A673 (cell line): Measurements from ENCODE around the gene BRAF. TPM values are rescaled to one million over a fixed set of nuclear protein-coding genes. Genes with fewer than 3 reads are reported as not detected.
"Not testable (repeated sequence)": the region's sequence is repeated elsewhere in the genome, so short reads cannot be mapped to it uniquely, and the experiment has no call there.

Source experiments
- BruUV-seq: library from RNA; stranded (reverse); fragments of 400-500 nt; replicated peaks from 2 replicates; lab custom pipeline; 2021; lab: Mats Ljungman, UMichigan
- CTCF ChIA-PET: fragments of 300-600 bp; sonication (Branson Sonifier 250); formaldehyde crosslinking; loops from one replicate; lab custom pipeline; 2022; ENCODE audit warnings: antibody characterized with exemption; lab: Charles Lee
- POLR2A ChIA-PET: fragments of 300-600 bp; sonication (Branson Sonifier 250); formaldehyde crosslinking; loops from one replicate; lab custom pipeline; 2022; ENCODE audit warnings: antibody characterized with exemption; ENCODE audit not compliant: low non-redundant PET; lab: Charles Lee
- DNase-seq: peaks from one replicate; pipeline ENCODE4 v3.0.0-alpha.2; 2015; ENCODE audit warnings: low spot score
- H3K27ac ChIP-seq: fragments of 200-600 bp; sonication (generic); 2 replicates; pipeline ENCODE4 v1.5.1; 2016; ENCODE audit warnings: mixed run types, low read depth, mild to moderate bottlenecking, mixed read lengths, antibody characterized with exemption, low read length; ENCODE audit not compliant: poor library complexity, severe bottlenecking
- H3K27me3 ChIP-seq: fragments of 200-600 bp; sonication (generic); replicated peaks from 2 replicates; pipeline ENCODE4 v1.6.1; 2017; ENCODE audit warnings: mixed run types, low read depth, mild to moderate bottlenecking, mixed read lengths, antibody characterized with exemption, low read length; ENCODE audit not compliant: insufficient read depth, poor library complexity
- H3K36me3 ChIP-seq: fragments of 200-600 bp; sonication (generic); 2 replicates; pipeline ENCODE4 v1.6.1; 2016; ENCODE audit warnings: mixed run types, mild to moderate bottlenecking, mixed read lengths, antibody characterized with exemption, low read length; ENCODE audit not compliant: insufficient read depth, poor library complexity, severe bottlenecking
- H3K4me1 ChIP-seq: fragments of 200-600 bp; sonication (generic); 2 replicates; pipeline ENCODE4 v1.6.1; 2017; ENCODE audit warnings: mixed run types, mild to moderate bottlenecking, mixed read lengths, antibody characterized with exemption, low read length; ENCODE audit not compliant: insufficient read depth, poor library complexity, severe bottlenecking
- H3K4me3 ChIP-seq: fragments of 200-600 bp; sonication (generic); 2 replicates; pipeline ENCODE4 v1.5.1; 2016; ENCODE audit warnings: low read depth, mixed run types, mild to moderate bottlenecking, mixed read lengths, low read length; ENCODE audit not compliant: poor library complexity, severe bottlenecking
- H3K9me3 ChIP-seq: fragments of 200-600 bp; sonication (generic); 2 replicates; pipeline ENCODE4 v1.6.1; 2016; ENCODE audit warnings: mixed run types, low read depth, mild to moderate bottlenecking, mixed read lengths, antibody characterized with exemption, low read length; ENCODE audit not compliant: poor library complexity, severe bottlenecking
- EZH2 ChIP-seq: fragments of 200-600 bp; sonication (generic); IDR thresholded peaks from 2 replicates; pipeline ENCODE4 v1.6.1; 2017; ENCODE audit warnings: borderline replicate concordance, low read depth, mild to moderate bottlenecking, mixed read lengths, antibody characterized with exemption, low read length; ENCODE audit not compliant: poor library complexity, severe bottlenecking
- intact Hi-C: fragments of 100-400 bp; cut with micrococcal nuclease; formaldehyde crosslinking; loops from one replicate; pipeline ENCODE4 v1.10.0; 2022; ENCODE audit not compliant: unreplicated experiment
- total RNA-seq: library from RNA; stranded (reverse); gene quantifications from 2 replicates; pipeline ENCODE4 v1.2.3, GENCODE V29; 2021
- TF ChIP-seq, protein P1 (sequence below): fragments of 300-800, 200-600 bp; sonication (generic); conservative IDR thresholded peaks from 2 replicates; pipeline ENCODE4 v1.5.1; 2017; ENCODE audit warnings: low read depth, mild to moderate bottlenecking, antibody characterized with exemption, low read length, moderate library complexity, mixed read lengths

Gene BRAF
- total RNA-seq, 1 experiment from 2014 or later = 31.8 TPM

DNA sequence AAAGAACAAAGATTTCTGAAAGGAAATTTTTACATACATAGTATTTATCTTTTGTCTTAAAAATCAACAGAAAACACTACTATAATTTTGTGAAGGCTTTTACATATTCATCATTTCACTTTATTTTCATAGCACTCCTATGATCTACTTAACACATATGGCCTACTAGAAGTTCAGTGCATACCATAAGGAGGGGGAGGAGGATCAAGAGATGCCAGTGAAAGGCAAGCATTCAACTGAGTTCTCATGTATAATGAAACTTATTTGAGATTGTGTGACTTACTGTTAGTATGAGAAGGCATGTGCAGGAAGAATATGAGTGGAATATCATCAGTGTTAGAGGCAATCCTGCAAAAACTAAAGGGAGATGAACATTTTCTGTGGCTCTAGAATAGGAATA, 10.6 kb downstream of the BRAF start:
- TF ChIP-seq, protein P1, sequence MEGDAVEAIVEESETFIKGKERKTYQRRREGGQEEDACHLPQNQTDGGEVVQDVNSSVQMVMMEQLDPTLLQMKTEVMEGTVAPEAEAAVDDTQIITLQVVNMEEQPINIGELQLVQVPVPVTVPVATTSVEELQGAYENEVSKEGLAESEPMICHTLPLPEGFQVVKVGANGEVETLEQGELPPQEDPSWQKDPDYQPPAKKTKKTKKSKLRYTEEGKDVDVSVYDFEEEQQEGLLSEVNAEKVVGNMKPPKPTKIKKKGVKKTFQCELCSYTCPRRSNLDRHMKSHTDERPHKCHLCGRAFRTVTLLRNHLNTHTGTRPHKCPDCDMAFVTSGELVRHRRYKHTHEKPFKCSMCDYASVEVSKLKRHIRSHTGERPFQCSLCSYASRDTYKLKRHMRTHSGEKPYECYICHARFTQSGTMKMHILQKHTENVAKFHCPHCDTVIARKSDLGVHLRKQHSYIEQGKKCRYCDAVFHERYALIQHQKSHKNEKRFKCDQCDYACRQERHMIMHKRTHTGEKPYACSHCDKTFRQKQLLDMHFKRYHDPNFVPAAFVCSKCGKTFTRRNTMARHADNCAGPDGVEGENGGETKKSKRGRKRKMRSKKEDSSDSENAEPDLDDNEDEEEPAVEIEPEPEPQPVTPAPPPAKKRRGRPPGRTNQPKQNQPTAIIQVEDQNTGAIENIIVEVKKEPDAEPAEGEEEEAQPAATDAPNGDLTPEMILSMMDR = no peak
- no peak for TF ChIP-seq EZH2
- Histone ChIP-seq H3K9me3 (no peaks in the 10 kb centered on the region), H3K27me3 (no peaks in the 10 kb centered on the region), H3K4me1 (peaks cover 17% of the 10 kb centered on the region), H3K4me3 (no peak overlapping the region), H3K27ac (no peak overlapping the region), H3K36me3 (no peaks in the 10 kb centered on the region)
- intact Hi-C loops = no loop called here
- DNase-seq = no peak
- ChIA-PET CTCF (no interaction called here), POLR2A (no interaction called here)
- no TSS peak for BruUV-seq

DNA sequence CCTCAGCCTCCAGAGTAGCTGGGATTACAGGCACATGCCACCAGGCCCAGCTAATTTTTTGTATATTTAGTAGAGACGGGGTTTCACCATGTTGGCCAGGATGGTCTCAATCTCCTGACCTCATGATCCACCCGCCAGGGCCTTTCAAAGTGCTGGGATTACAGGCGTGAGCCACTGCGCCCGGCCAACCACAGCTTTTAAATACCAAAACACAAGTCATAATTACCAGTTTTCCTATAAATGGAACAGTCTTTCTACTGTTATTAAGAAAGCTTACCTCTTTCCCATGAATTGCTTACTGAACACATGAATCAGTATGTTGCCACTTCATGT, 11.2 kb downstream of the BRAF start:
- H3K27ac ChIP-seq, H3K36me3 ChIP-seq, POLR2A ChIA-PET, BruUV-seq, H3K9me3 ChIP-seq, intact Hi-C loops, CTCF ChIA-PET, H3K4me3 ChIP-seq, H3K27me3 ChIP-seq, DNase-seq: not testable (repeated sequence)
- H3K4me1 ChIP-seq = peaks cover 17% of the 10 kb centered on the region

DNA sequence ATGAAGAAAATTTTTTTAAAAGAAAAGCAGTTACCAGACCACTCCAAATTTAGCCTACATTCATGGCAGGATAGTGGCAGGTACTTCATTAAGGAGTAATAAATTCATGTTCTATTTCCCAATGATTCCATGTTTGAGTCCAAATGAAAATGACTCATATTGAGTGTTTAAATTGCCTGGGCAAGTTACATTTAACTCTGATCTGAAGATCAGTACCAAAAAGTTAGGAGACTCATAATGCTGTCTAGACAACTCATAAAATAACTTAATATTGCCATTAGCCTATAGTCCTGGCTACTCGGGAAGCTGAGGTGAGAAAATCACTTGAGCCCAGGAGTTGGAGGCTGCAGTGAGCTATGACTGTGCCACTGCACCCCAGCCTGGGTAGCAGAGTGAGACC, 13.0 kb downstream of the BRAF start:
- Histone ChIP-seq H3K4me3 (no peak overlapping the region), H3K27me3 (no peaks in the 10 kb centered on the region), H3K9me3 (no peaks in the 10 kb centered on the region), H3K27ac (no peak overlapping the region), H3K36me3 (no peaks in the 10 kb centered on the region), H3K4me1 (peaks cover 17% of the 10 kb centered on the region)
- CTCF ChIA-PET = no interaction called here
- no TSS peak for BruUV-seq
- POLR2A ChIA-PET = no interaction called here
- no peak for TF ChIP-seq EZH2
- TF ChIP-seq, protein P1 = no peak
- no peak for DNase-seq
- intact Hi-C loops = no loop called here

DNA sequence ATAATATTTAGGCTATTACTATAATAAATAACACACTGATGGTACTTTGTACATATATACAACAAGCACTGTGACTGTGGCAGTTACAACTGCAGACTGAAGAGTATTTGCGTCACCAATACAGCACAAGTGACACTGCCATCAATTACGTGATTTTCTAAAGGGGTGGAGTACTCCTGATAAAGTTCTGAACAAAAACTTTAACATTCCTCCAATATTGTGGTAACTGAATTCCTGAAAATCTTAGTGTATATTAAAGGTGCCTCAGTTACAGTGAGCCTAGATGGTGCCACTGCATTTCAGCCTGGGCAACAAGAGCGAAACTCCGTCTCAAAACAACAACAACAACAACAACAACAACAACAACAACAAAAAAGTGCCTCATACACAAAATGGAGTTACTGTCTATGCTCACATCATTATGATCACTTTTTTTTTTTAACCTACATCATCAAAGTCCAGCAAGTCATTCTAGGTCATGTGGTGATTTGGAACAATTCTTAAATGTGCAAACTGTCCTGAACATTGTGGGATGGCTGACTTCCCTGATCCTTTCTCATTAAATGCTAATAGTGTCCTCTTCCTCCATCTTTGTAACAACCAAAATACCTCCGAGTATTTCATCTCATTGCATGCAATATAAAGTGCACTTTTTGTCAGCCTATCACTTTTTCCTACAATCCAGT, 15.1 kb downstream of the BRAF start:
- Histone ChIP-seq H3K27ac (no peak overlapping the region), H3K27me3 (no peaks in the 10 kb centered on the region), H3K4me3 (no peak overlapping the region), H3K9me3 (no peaks in the 10 kb centered on the region), H3K4me1 (peaks cover 17% of the 10 kb centered on the region), H3K36me3 (no peaks in the 10 kb centered on the region)
- intact Hi-C loops = no loop called here
- DNase-seq = no peak
- TF ChIP-seq, protein P1 = no peak
- TF ChIP-seq EZH2 = no peak
- ChIA-PET CTCF (no interaction called here), POLR2A (no interaction called here)
- BruUV-seq = no TSS peak
